Femur (tissue), 1 donor: ENCODE measurements around the gene APLNR.
A peak's percentile ranks its signal among the peaks of the same experiment; 100 is the strongest.
"Not testable (repeated sequence)": the region's sequence is repeated elsewhere in the genome, so short reads cannot be mapped to it uniquely, and the experiment has no call there.

Experiments used
- DNase-seq: peaks from one replicate; pipeline ENCODE4 v3.0.0-alpha.2; 2017

APLNR gene

DNA sequence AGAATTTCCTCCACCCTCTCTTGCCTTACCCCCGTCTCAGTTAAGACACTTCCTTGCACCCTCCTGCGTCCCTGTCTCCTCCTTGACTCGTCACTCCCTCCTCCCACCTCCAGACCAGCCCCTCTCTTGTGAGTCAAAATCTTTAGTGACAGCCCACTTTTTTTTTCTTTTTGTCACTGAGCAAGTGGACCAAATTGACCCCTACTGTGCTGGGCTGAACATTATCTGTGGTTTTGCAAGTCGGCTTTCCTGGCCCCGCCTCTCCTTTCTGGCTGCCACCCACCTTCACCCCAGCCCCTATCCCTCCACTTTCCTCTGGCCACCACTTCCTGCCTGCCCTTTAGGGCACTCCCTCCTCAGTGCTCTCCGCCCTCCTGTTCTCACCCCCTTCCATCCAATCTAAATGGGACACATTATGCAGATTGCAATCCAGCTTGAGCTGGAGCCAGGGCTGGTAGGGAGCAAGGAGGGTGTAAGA is at the start of gene APLNR:
TSS of gene APLNR (minus strand) at position 47 of the 478 bp plus-strand sequence. CDS start 246 bp downstream, outside the sequence.
- DNase-seq = no peak

GRCh38 chr11:57283231-57283990 is 46.4 kb upstream of the APLNR start:
- no peak for DNase-seq

DNA sequence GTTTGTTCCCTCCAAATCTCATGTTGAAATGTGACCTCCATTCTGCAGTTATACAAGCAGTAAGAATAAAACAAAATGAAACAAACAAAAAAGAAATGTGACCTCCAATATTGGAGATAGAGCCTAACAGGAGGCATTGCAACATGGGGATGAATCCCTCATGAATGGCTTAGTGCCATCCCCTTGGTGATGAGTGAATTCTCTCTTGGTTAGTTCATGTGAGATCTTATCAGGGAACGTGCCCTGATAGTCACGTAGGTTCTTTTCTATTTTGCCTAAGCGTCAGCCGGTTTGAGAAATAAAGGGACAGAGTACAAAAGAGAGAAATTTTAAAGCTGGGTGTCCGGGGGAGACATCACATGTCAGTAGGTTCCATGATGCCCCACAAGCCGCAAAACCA is 44.5 kb upstream of the APLNR start:
- not testable (repeated sequence) for DNase-seq

DNA sequence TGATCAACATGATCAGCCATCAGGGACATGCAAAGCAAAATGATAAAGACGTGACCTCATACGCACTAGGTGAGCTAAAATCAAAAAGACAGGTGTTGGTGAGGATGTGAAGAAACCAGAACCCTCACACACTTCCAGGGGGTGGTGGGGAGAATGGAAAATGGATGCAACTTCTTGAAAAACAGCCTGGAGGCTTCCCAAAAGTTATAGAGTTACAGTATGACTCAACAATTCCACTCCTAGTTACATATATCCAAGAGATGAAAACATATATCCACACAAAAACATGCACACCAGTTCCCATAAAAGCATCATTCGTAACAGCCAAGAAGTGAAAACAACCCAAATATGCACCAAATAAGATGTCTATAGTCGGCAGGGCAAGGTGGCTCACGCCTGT is 42.1 kb upstream of the APLNR start:
- no peak for DNase-seq

- DNase-seq = no peak
Measured at GRCh38 chr11:57278721-57279095, 41.7 kb upstream of the APLNR start.

DNA sequence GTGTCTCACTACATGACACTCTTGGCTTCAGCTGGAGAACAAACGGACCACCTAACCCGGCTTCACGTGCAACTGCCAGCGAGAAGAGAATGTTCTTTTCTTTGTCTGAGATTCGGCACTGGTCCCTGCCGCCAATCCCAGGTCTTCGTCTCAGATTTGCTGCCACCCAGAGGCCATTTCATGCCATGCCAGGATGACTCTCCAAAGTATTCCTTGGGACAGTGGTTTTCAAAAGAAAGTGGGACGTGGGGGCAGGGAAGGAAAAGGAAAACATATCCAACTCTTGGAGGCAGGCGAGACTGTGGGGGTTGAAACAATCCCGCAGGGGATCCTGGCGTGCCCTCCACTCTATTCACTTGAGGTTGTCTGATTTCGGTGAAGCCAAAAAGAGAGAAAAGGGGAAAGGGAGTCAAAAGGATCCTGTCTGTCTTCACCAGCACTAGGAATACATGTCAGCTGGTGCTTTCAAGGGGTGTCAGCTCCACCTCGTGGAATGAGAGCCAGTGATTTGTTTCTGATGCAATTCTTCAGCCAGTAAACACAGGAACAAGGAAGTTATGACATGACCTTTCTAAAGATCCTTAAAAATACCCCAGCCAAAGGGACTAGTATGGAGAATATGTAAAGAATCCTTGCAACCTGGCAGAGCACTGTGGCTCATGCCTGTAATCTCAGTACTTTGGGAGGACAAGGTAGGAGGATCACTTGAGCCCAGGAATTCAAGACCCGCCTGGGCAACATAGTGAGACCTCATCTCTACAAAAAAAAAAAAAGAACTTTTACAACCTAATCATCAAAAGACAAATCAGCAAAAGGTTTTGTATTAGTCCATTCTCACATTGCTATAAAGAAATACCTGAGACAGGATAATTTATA is 41.0 kb upstream of the APLNR start:
- DNase-seq = peak; percentile 75

GRCh38 chr11:57276971-57277675 is 40.1 kb upstream of the APLNR start:
- no peak for DNase-seq

DNA sequence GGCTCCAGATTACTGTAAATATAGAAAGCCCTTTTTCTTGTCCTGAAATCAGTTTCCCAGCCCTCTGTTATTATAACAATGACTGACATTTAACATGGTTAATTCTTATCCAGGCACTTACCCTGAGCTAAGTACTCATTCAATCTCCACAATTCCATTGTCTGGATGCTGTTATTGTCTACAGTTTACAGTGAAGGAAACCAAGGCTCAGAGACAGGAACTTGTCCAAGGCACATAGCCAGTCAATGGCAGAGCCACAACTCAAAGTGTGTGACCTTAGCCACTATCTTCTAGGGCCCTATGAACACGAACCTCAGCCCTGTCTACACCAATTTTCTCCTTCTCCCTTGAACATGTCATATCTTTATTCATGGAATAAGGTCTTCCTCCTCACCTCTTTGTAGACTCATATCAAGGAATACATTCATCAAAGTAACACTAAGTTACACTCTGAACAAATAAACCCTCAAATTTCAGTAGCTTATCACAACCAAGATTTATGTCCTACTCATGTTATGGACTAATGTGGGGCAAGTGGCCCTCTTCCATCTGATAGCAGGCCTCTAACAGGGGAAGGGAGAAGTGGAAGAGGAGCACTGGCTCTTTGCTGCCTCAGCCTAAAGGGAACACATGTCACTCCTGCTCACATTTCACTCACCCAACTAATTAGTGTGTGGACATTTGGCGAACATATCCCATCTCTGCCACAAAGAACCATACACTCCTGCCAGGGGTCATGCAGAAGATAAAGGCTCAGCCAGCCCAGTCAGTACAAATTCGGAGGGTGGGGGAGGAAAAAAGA is 39.3 kb upstream of the APLNR start:
- DNase-seq = no peak

DNA sequence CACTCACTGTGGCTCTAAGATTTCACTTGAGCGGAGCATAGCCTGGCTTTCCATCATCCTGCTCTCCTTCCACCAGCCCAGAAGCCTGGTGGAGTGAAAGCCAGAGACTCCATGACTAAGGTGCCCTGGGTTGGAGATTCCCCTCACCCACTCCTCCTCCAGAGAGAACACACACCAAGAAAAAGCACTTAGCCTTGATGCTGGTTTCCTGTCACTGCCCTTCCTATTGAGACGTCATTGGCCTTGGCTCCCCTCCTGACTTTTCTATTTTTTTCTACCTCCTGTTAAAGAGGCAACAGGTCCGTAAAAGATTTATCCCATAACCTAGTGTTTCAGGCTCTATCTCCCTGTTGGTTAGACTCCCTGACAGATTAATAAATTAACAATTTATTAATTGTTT is 38.5 kb upstream of the APLNR start:
- DNase-seq = no peak

- no peak for DNase-seq
Measured at GRCh38 chr11:57274904-57275498, 38.0 kb upstream of the APLNR start.

GRCh38 chr11:57273448-57274058 is 36.5 kb upstream of the APLNR start:
- DNase-seq = no peak

DNA sequence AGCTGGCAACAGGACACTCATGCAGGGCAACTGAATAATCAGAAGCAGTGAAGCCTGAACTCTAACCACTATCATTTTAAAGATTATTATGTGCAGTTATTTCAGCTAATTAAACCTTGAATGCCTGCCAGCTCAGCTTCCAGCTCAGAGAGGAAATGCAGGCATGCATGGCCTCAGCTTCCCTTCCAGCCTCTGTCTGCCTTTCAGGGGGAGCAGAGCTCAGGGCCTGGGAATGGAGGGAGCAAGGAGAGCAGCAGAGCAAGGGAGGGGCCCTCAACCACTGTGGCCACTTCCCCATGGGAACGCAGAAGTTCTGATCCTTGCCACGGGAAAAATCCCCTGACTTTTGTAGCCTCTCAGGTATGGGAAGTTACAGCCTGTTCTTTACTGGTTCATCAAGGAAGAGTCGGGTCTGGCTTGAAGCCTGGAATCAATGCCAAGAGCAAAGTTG is 32.5 kb upstream of the APLNR start:
- DNase-seq = no peak

DNA sequence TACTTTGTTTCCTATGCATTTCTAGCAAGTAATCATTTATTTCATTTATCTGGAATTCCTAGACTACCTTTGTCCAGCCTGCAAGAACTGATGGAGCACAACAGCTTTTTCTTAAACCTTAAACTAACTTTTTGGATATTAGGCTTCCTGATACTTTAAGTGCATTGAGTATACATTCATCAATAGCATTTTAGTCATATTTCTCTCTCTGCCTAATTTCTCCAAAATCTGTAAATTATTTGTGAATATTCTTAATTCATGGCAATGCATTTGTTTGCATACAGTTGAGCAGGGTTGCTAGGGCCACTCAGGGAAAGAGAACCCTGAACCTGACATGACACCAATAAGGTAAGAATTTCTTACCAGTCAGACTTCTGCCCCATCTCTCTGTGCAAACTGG is 29.1 kb upstream of the APLNR start:
- no peak for DNase-seq

DNA sequence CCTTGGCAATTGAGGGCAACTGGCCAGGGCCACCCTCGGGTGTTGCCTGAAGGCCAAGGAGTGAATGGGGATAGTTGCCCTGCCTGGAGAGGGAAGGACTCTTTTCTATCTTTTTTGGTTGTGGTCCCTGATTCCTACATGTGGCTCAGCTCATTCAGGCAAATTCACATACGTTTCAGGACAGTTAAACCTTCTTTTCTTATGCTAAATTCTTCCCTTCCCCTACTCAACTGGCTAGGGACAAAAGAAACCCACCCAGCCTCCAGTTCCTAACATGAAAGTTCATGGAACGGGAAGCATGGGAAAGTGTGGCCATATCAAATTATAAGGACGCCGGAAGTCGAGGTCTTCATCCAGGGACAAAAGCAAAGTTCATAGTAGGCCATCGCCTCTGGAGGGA is 26.3 kb upstream of the APLNR start:
- no peak for DNase-seq

DNA sequence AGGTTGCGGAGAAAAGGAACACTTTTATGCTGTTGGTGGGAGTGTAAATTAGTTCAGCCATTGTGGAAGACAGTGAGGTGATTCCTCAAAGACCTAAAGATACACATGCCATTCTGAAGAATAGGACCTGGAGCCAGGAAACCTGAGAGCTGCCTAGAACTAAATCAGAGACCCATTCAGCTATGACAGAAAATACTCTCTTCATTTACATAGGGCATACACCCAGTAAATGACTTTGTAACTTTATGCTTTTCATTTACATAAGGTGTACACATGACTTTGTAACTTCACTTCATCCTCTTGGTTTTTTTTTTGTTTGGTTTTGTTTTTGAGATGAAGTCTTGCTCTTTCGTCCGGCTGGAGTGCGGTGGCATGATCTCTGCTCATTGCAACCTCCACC is 25.1 kb upstream of the APLNR start:
- DNase-seq = no peak

DNA sequence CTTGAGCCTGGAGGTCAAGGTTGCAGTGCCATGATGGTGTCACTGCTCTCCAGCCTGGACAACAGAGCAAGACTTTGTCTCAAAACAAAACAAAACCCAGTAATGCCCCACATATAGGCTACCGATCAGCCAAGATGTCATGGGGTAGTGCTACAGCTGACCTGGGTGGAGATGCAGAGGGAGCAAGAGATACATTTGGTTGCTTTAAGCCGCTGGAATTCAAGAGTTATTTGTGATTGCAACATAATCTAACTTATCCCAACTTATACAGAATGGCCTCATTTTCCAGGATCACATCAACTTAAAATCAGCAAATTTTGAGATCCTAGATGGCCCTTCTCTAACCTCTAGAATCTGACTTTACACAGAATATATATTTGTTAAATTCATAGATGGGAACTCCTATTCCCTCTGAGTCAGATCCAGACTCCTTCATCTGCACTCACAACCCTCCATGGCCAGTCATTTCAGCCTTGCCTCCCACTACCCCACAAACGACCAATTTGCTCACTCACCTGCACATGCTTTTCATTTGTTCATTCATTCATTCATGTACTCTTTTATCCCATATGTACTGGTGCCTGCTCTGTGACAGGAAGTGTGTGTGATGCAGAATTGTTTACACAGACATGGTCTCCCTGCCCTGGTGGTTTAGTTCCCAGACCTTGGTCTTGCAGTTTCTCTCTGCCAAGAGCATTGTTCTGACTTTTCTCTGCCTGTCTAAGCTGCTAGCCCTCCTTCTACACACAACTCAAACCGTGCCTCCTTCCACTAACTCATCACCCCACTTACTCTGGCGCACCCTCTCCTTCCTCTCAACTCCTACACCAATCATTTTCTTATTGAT is 24.1 kb upstream of the APLNR start:
- no peak for DNase-seq

DNA sequence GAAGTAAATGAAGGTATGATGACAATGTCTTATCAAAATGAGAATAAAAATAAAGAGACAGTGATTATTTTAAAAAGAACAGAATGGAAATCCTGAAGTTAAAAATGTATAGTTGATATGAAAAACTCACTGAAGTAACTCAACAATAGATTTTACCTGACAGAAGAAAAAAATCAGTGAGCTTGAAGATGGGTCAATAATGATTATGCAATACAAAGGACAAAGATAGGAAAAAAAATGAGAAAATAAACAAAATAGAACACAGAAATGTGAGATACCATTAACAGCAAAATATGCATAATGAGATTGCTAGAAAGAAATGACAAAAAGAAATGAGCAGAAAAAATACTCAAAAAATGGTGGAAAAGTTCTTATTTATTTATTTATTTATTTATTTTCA is 19.1 kb upstream of the APLNR start:
- DNase-seq = no peak

DNA sequence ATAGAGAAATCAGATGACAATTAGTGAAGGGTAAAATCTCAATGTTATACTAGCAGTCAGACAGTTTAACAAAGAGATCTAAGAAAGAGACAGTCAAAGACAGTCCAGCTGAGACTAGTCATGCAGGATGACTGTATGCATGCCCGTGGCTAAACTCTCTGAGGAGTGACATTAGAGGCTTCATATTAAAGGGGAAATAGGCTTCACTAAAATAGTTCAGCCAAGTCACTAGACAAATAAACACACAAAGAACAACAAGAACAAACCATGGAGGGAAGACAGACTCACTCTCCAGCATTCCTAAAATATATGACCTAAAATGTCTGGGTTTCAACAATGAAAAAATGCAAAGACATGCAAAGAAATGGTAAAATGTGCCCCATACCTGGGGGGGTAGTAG is 18.6 kb upstream of the APLNR start:
- no peak for DNase-seq

- no peak for DNase-seq
Measured at GRCh38 chr11:57254631-57255030, 17.6 kb upstream of the APLNR start.

DNA sequence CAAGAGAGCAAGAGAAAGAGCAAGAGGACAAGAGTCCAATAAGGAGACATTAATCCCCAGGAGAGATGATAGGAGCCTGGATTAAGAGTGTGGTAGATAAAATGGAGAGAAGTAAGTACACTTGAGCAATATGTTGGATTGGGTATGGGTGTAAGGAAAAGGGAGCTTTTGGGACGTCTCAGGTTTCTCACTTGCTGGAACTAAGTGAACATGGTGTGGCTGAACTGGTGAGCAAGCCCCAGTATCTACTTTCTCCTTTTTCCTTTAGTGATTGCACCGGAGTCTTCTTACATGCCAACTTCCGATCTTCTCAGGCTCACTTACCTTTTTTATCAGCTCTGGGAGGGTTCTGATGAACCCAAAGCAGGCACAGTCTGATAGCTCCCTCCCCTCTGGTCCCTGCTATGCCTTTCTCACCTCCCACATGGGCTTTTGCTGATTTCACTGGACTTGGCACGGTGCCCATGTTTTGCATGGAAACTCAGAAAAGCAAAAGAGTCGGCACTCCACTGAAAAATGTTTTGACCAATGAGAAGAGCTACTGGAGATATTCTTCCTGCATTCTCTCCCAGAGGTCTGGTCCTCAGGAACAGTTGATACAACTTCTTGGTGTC is 14.5 kb upstream of the APLNR start:
- DNase-seq = no peak
